ENCODE results near the gene FZR1. TPM values are rescaled to one million over a fixed set of nuclear protein-coding genes. Genes with fewer than 3 reads are reported as not detected.

The FZR1 gene
- total and polyA plus RNA-seq, 2 experiments from 2014 or later: 16.1 to 39.2 TPM

GRCh38 chr19:3538258-3538929 is 32.3 kb downstream of the FZR1 start:
- Histone ChIP-seq H3K79me2 (replicated peaks; ENCODE audit: insufficient read depth) (no peaks in the 10 kb centered on the region), H3K4me2 (peak overlapping the region; percentile 26; the same call in 1 of the 2 replicates), H3K36me3 (ENCODE audit: insufficient read depth) (no peaks in the 10 kb centered on the region), H3F3A (replicated peaks; ENCODE audit: low read depth) (peaks cover 7% of the 10 kb centered on the region; the same call in 1 of the 2 replicates), H3K27ac (ENCODE audit: low read depth) (no peak overlapping the region), H3K27me3 (ENCODE audit: insufficient read depth) (no peaks in the 10 kb centered on the region), H2AFZ (no peak overlapping the region), H3K9me2 (ENCODE audit: insufficient read depth) (no peaks in the 10 kb centered on the region), H3K4me1 (ENCODE audit: insufficient read depth) (no peaks in the 10 kb centered on the region), H3K4me3 (no peak overlapping the region), H4K20me1 (replicated peaks; ENCODE audit: insufficient read depth) (no peaks in the 10 kb centered on the region; the same call in 1 of the 2 replicates)
- DNase-seq (ENCODE audit: low spot score) (no peak), ATAC-seq (peak; percentile 48)
- H3K9me3 Mint-ChIP-seq: 0 out of 3 replicates have a peak, but pooled peaks cover 3% of the 10 kb centered on the region
- H3K27me3 Mint-ChIP-seq (ENCODE audit: insufficient read depth, low read depth, poor library complexity): peaks cover 23% of the 10 kb centered on the region
- H3K27ac Mint-ChIP-seq: no peak overlapping the region
- peaks cover 28% of the 10 kb centered on the region for H3K36me3 Mint-ChIP-seq (ENCODE audit: low read depth)
- no peak overlapping the region for H3K4me3 Mint-ChIP-seq
- TF ChIP-seq ZNF462 (CRISPR knock-in tag; IDR thresholded peaks at IDR 0.05): no peak
- no peak for TF ChIP-seq JUNB (IDR thresholded peaks at IDR 0.05; ENCODE audit: unreplicated experiment)
- TF ChIP-seq CTCF (conservative IDR thresholded peaks at IDR 0.05; ENCODE audit: low read depth in 2 of 2): peak in 1 of 2 experiments; percentile 28; a peak in 2 of 4 replicates
- TF ChIP-seq EZH2phosphoT487 (IDR thresholded peaks at IDR 0.05; ENCODE audit: unreplicated experiment): no peak
- no peak for TF ChIP-seq REST (IDR thresholded peaks at IDR 0.05; ENCODE audit: unreplicated experiment)
- no peak for TF ChIP-seq EZH2 (IDR thresholded peaks at IDR 0.05; ENCODE audit: low read depth, unreplicated experiment)
- no peak for TF ChIP-seq CREB1 (CRISPR knock-in tag; IDR thresholded peaks at IDR 0.05; ENCODE audit: low read depth)
- no peak for TF ChIP-seq NANOG (IDR thresholded peaks at IDR 0.05; ENCODE audit: borderline replicate concordance)
- no peak for TF ChIP-seq STAT1 (IDR thresholded peaks at IDR 0.05; ENCODE audit: unreplicated experiment)
- TF ChIP-seq ETS1 (IDR thresholded peaks at IDR 0.05): no peak
- 0 out of 2 replicates have a peak, but pooled peaks have one; percentile 31 for TF ChIP-seq POLR2AphosphoS5 (IDR thresholded peaks at IDR 0.05; ENCODE audit: low read depth)
- no peak for TF ChIP-seq ZNF331 (CRISPR knock-in tag; IDR thresholded peaks at IDR 0.05; ENCODE audit: low read depth)
- TF ChIP-seq ZNF114 (CRISPR knock-in tag; IDR thresholded peaks at IDR 0.05): no peak
- peaks cover 10% of the 10 kb centered on the region; the same call in 2 of the 3 replicates for H3K4me1 Mint-ChIP-seq
